Fibroblast of peridontal ligament (primary cell): ENCODE measurements around the gene EVPL.

Source experiments
- DNase-seq: peaks from one replicate; pipeline ENCODE4 v3.0.0-alpha.2; 2010; ENCODE audit errors: extremely low read depth

Gene EVPL

GRCh38 chr17:75959051-75959838 lies 67.9 kb downstream of the EVPL start:
- no peak for DNase-seq
